T-cell (primary cell): ENCODE measurements around the gene COPS4. TPM values are rescaled to one million over a fixed set of nuclear protein-coding genes. Genes with fewer than 3 reads are reported as not detected.

Source experiments
- ATAC-seq, 4 experiments: fragments of 200-7000 bp in 3 of 4; fragments of 150-1000 bp in 1 of 4; cut with Tn5 transposase; replicated peaks in 1 of 4; 1 replicate in 3 of 4; 2 replicates in 1 of 4; pipeline ENCODE4 v1.10.0; 2021; ENCODE audit warnings: moderate library complexity in 3 of 4, mild to moderate bottlenecking in 2 of 4, moderate number of reproducible peaks in 1 of 4
- CTCF ChIA-PET, 2 donors: fragments of 300-600 bp; sonication (Branson Sonifier 250); formaldehyde crosslinking; loops; one replicate each; lab custom pipeline; 2022; ENCODE audit warnings: antibody characterized with exemption in 2 of 2; lab: Charles Lee
- POLR2A ChIA-PET, 2 donors: fragments of 300-600 bp; sonication (Branson Sonifier 250); formaldehyde crosslinking; loops; one replicate each; lab custom pipeline; 2022; ENCODE audit warnings: antibody characterized with exemption in 2 of 2; lab: Charles Lee
- DNase-seq, 35 experiments: peaks; one replicate each; pipeline versions ENCODE4 v3.0.0 to v3.0.0-alpha.2; 2013 to 2023
- H3K27ac ChIP-seq: one replicate; pipeline ENCODE4 v1.5.1; 2013; ENCODE audit warnings: low read length
- H3K27me3 ChIP-seq, 2 experiments: replicated peaks in 1 of 2; 1 replicate in 1 of 2; 2 replicates in 1 of 2; pipeline versions ENCODE4 v1.6.1 to v1.7.0; 2013; ENCODE audit warnings: low read length in 1 of 2, mixed read lengths in 1 of 2; ENCODE audit not compliant: control insufficient read depth in 2 of 2, insufficient read depth in 2 of 2; ENCODE audit errors: extremely low read depth in 1 of 2
- H3K36me3 ChIP-seq, 2 donors: 1 replicate in 1 of 2; 2 replicates in 1 of 2; pipeline versions ENCODE4 v1.6.1 to v1.7.0; 2013; ENCODE audit warnings: low read length in 1 of 2; ENCODE audit not compliant: control insufficient read depth in 2 of 2, insufficient read depth in 1 of 2; ENCODE audit errors: extremely low read depth in 1 of 2
- H3K4me1 ChIP-seq, 2 experiments: 1 replicate in 1 of 2; 2 replicates in 1 of 2; pipeline versions ENCODE4 v1.6.1 to v1.7.0; 2013; ENCODE audit warnings: low read length in 2 of 2, mixed read lengths in 1 of 2; ENCODE audit not compliant: insufficient read depth in 2 of 2, control insufficient read depth in 1 of 2; ENCODE audit errors: extremely low read depth in 1 of 2
- H3K4me3 ChIP-seq, 2 donors: 1 replicate in 1 of 2; 2 replicates in 1 of 2; pipeline versions ENCODE4 v1.5.1 to v1.7.0; 2013; ENCODE audit warnings: mild to moderate bottlenecking in 2 of 2, low read length in 1 of 2, moderate library complexity in 1 of 2; ENCODE audit not compliant: control insufficient read depth in 1 of 2; ENCODE audit errors: extremely low read depth in 1 of 2
- H3K9me3 ChIP-seq: 2 replicates; pipeline ENCODE4 v1.7.0; 2013
- H3K27ac Mint-ChIP-seq, 2 donors: one replicate each; pipeline ENCODE4 v1.8.0; 2020 to 2021; ENCODE audit warnings: mild to moderate bottlenecking in 2 of 2, mixed read lengths in 2 of 2
- H3K27me3 Mint-ChIP-seq, 2 donors: one replicate each; pipeline ENCODE4 v1.8.0; 2021 to 2022; ENCODE audit warnings: mixed read lengths in 2 of 2
- H3K36me3 Mint-ChIP-seq: one replicate; pipeline ENCODE4 v1.8.0; 2021; ENCODE audit warnings: mixed read lengths
- H3K4me1 Mint-ChIP-seq, 3 donors: one replicate each; pipeline ENCODE4 v1.8.0; 2020 to 2022; ENCODE audit warnings: mixed read lengths in 3 of 3, mild to moderate bottlenecking in 1 of 3
- H3K4me3 Mint-ChIP-seq, 3 donors: one replicate each; pipeline ENCODE4 v1.8.0; 2020 to 2022; ENCODE audit warnings: mild to moderate bottlenecking in 3 of 3, mixed read lengths in 3 of 3, moderate library complexity in 3 of 3
- H3K9me3 Mint-ChIP-seq, 3 donors: one replicate each; pipeline ENCODE4 v1.8.0; 2020 to 2022; ENCODE audit warnings: mixed read lengths in 3 of 3
- WGBS: methylation state at CpG from one replicate; pipeline ENCODE4 v1.1.5; 2013; ENCODE audit warnings: missing lambda C conversion rate; ENCODE audit not compliant: insufficient coverage; 5-methylcytosine and 5-hydroxymethylcytosine counted together
- total RNA-seq, 35 experiments: library from RNA in 6 of 35; stranded (reverse) in 6 of 35; fragments of 120-200 nt in 1 of 35; gene quantifications; one replicate each; pipeline versions ENCODE4 v1.2.1 to v1.2.4 and lab custom pipeline; 2013 to 2026

Gene COPS4
- total RNA-seq, 5 donors from 2014 or later (not counting 1 experiment from before 2014, with no cell fraction given) = 19.9 to 28.3 (median 22.2) TPM

- ChIA-PET CTCF (interaction anchor here in 1 of 2 donors (1.5 kb wide), 1 partner anchor 14 kb away, joined by 13 read pairs; no protein-coding TSS in a partner anchor), POLR2A (interaction anchor here in 1 of 2 donors (0.6 to 1.5 kb wide), 3 partner anchors 10 to 40 kb away, joined by 3 to 8 read pairs (median 5); partner anchors contain the start of gene PLAC8)
- WGBS = 89% methylated on average over 4 of the region's 10 CpGs
- Mint-ChIP-seq H3K27ac (no peak overlapping the region), H3K4me1 (peaks cover 12 to 32% (median 26%) of the 10 kb centered on the region in 3 donors), H3K36me3 (no peaks in the 10 kb centered on the region), H3K27me3 (no peaks in the 10 kb centered on the region), H3K9me3 (peaks cover 0 to 3% (median 0%) of the 10 kb centered on the region in 3 donors), H3K4me3 (peak overlapping the region in 1 of 3 donors; percentile 6)
- H3K4me3 ChIP-seq = no peak overlapping the region
- no peaks in the 10 kb centered on the region for H3K27me3 ChIP-seq
- H3K9me3 ChIP-seq = no peaks in the 10 kb centered on the region
- H3K4me1 ChIP-seq = peaks cover 5 to 16% of the 10 kb centered on the region in 2 experiments
- no peak for ATAC-seq
- no peak for DNase-seq
- no peak overlapping the region for H3K27ac ChIP-seq
- no peaks in the 10 kb centered on the region for H3K36me3 ChIP-seq
These were observed 89.3 kb downstream of the COPS4 start for GRCh38 chr4:83124111-83124780.

Other genes starting within 250 kb of the COPS4 start
- 1 to 10 TPM in 4 of 5 donors, under 1 TPM in 1; 0.72 to 2.0 (median 1.3) TPM for gene SCD5, start 236.4 kb upstream of the COPS4 start, total RNA-seq
- gene SEC31A, start 144.0 kb upstream of the COPS4 start, total RNA-seq = 100 to 1,000 TPM; 107 to 146 (median 130) TPM
- gene THAP9, start 134.4 kb upstream of the COPS4 start, total RNA-seq = 1 to 10 TPM; 2.3 to 4.1 (median 3.0) TPM
- 10 to 100 TPM; 15.1 to 17.9 (median 16.8) TPM for gene LIN54, start 24.4 kb upstream of the COPS4 start, total RNA-seq
- gene PLAC8, start 79.5 kb downstream of the COPS4 start, total RNA-seq = 100 to 1,000 TPM; 124 to 318 (median 147) TPM
- gene COQ2, start 249.6 kb downstream of the COPS4 start, total RNA-seq = 1 to 10 TPM; 4.7 to 9.7 (median 6.2) TPM